Airway epithelial cell (primary cell): Measurements from ENCODE around the gene BARHL2. TPM values are rescaled to one million over a fixed set of nuclear protein-coding genes. Genes with fewer than 3 reads are reported as not detected.

ENCODE experiments used
- total RNA-seq: library from RNA; depleted of rRNA; stranded (reverse); fragments of >200 nt; gene quantifications from 2 replicates; pipeline ENCODE4 v1.2.3, GENCODE V29; 2015

The BARHL2 gene
- total RNA-seq: not detected in 2 replicates

GRCh38 chr1:90716552-90717355 lies at the start of gene BARHL2:
Gene BARHL2, minus strand, starts transcription at chr1:90717302. Its CDS starts 107 bp downstream, at chr1:90717195.

